H9 (cell line): ENCODE measurements around the gene CEP192. TPM values are rescaled to one million over a fixed set of nuclear protein-coding genes. Genes with fewer than 3 reads are reported as not detected.

Experiments
- DNase-seq: peaks from one replicate; pipeline ENCODE4 v3.0.0-alpha.2; 2017
- H2AFZ ChIP-seq: one replicate; pipeline ENCODE4 v1.6.1; 2013; ENCODE audit warnings: mild to moderate bottlenecking, low read length, control low read depth, moderate library complexity
- H2AK5ac ChIP-seq: 2 replicates; pipeline ENCODE4 v1.6.1; 2013; ENCODE audit warnings: low read length, control low read depth, mixed read lengths; ENCODE audit not compliant: insufficient read length
- H2BK120ac ChIP-seq: one replicate; pipeline ENCODE4 v1.6.1; 2013; ENCODE audit warnings: low read depth, mild to moderate bottlenecking, low read length, control low read depth, inconsistent platforms; ENCODE audit not compliant: poor library complexity, severe bottlenecking
- H2BK12ac ChIP-seq: 2 replicates; pipeline ENCODE4 v1.6.1; 2013; ENCODE audit warnings: low read length, control low read depth, mixed read lengths, low read depth; ENCODE audit not compliant: insufficient read length
- H2BK15ac ChIP-seq: 2 replicates; pipeline ENCODE4 v1.6.1; 2013; ENCODE audit warnings: low read depth, low read length, control low read depth
- H2BK20ac ChIP-seq: one replicate; pipeline ENCODE4 v1.6.1; 2013; ENCODE audit warnings: low read depth, mild to moderate bottlenecking, low read length, control low read depth, inconsistent platforms; ENCODE audit not compliant: poor library complexity, severe bottlenecking
- H2BK5ac ChIP-seq: 2 replicates; pipeline ENCODE4 v1.6.1; 2013; ENCODE audit warnings: low read length, control low read depth, mixed read lengths; ENCODE audit not compliant: insufficient read length
- H3K14ac ChIP-seq: 2 replicates; pipeline ENCODE4 v1.6.1; 2013; ENCODE audit warnings: low read length, control low read depth; ENCODE audit not compliant: insufficient read depth
- H3K18ac ChIP-seq: 2 replicates; pipeline ENCODE4 v1.6.1; 2013; ENCODE audit warnings: low read depth, mild to moderate bottlenecking, mixed read lengths, low read length, control low read depth; ENCODE audit not compliant: insufficient read length
- H3K23ac ChIP-seq: 2 replicates; pipeline ENCODE4 v1.6.1; 2013; ENCODE audit warnings: low read length, control low read depth, mixed read lengths, low read depth; ENCODE audit not compliant: insufficient read length
- H3K23me2 ChIP-seq: 2 replicates; pipeline ENCODE4 v1.6.1; 2013; ENCODE audit warnings: low read depth, mild to moderate bottlenecking, mixed read lengths, low read length, control low read depth; ENCODE audit not compliant: insufficient read length, poor library complexity, severe bottlenecking
- H3K27ac ChIP-seq: 2 replicates; pipeline ENCODE4 v1.5.1; 2013; ENCODE audit warnings: low read length, control low read depth, mixed read lengths, low read depth; ENCODE audit not compliant: insufficient read length
- H3K27me3 ChIP-seq: 2 replicates; pipeline ENCODE4 v1.6.1; 2013; ENCODE audit warnings: low read length, control low read depth, inconsistent platforms; ENCODE audit not compliant: insufficient read depth
- H3K4ac ChIP-seq: 2 replicates; pipeline ENCODE4 v1.6.1; 2013; ENCODE audit warnings: low read depth, mild to moderate bottlenecking, control low read depth, inconsistent platforms, low read length, moderate library complexity
- H3K4me1 ChIP-seq: 2 replicates; pipeline ENCODE4 v1.6.1; 2013; ENCODE audit warnings: low read length, control low read depth, inconsistent platforms; ENCODE audit not compliant: insufficient read depth
- H3K4me2 ChIP-seq: 2 replicates; pipeline ENCODE4 v1.6.1; 2013; ENCODE audit warnings: low read length, control low read depth, mixed read lengths; ENCODE audit not compliant: insufficient read length, insufficient read depth
- H3K56ac ChIP-seq: 2 replicates; pipeline ENCODE4 v1.6.1; 2013; ENCODE audit warnings: low read depth, mild to moderate bottlenecking, mixed read lengths, low read length, control low read depth; ENCODE audit not compliant: insufficient read length
- H3K79me1 ChIP-seq: 2 replicates; pipeline ENCODE4 v1.6.1; 2013; ENCODE audit warnings: low read depth, mild to moderate bottlenecking, moderate library complexity, low read length, control low read depth, inconsistent platforms; ENCODE audit not compliant: insufficient read depth, poor library complexity, severe bottlenecking
- H3K79me2 ChIP-seq: 2 replicates; pipeline ENCODE4 v1.6.1; 2013; ENCODE audit warnings: low read length, control low read depth, inconsistent platforms; ENCODE audit not compliant: insufficient read depth
- H3K9ac ChIP-seq: 2 replicates; pipeline ENCODE4 v1.6.1; 2013; ENCODE audit warnings: low read length, control low read depth, mixed read lengths; ENCODE audit not compliant: insufficient read length; ENCODE audit errors: extremely low read depth
- H3K9me3 ChIP-seq: one replicate; pipeline ENCODE4 v1.6.1; 2013; ENCODE audit warnings: low read depth, low read length, inconsistent platforms; ENCODE audit not compliant: control insufficient read depth
- H3T11ph ChIP-seq: one replicate; pipeline ENCODE4 v1.6.1; 2013; ENCODE audit warnings: mild to moderate bottlenecking, low read length, control low read depth, inconsistent platforms
- H4K20me1 ChIP-seq: one replicate; pipeline ENCODE4 v1.6.1; 2013; ENCODE audit not compliant: control insufficient read depth, insufficient read length, insufficient read depth
- H4K5ac ChIP-seq: 2 replicates; pipeline ENCODE4 v1.6.1; 2013; ENCODE audit warnings: low read depth, mild to moderate bottlenecking, mixed read lengths, low read length, control low read depth; ENCODE audit not compliant: insufficient read length
- H4K8ac ChIP-seq: replicated peaks from 2 replicates; pipeline ENCODE4 v1.6.1; 2013; ENCODE audit warnings: low read length, control low read depth, mixed read lengths, low read depth; ENCODE audit not compliant: insufficient read length
- H4K91ac ChIP-seq: 2 replicates; pipeline ENCODE4 v1.6.1; 2013; ENCODE audit warnings: low read depth, mild to moderate bottlenecking, moderate library complexity, mixed read lengths, low read length, control low read depth; ENCODE audit not compliant: insufficient read length
- H3K27ac Mint-ChIP-seq, 3 experiments: 2 replicates in 2 of 3; 3 replicates in 1 of 3; pipeline ENCODE4 v1.8.0; 2020 to 2021; ENCODE audit warnings: mixed read lengths in 3 of 3, mild to moderate bottlenecking in 1 of 3, moderate library complexity in 1 of 3
- H3K27me3 Mint-ChIP-seq: 2 replicates; pipeline ENCODE4 v1.8.0; 2021; ENCODE audit warnings: low read depth, mild to moderate bottlenecking, moderate library complexity, mixed read lengths
- H3K36me3 Mint-ChIP-seq, 3 experiments: 2 replicates in 2 of 3; 3 replicates in 1 of 3; pipeline ENCODE4 v1.8.0; 2020 to 2021; ENCODE audit warnings: low read depth in 3 of 3, mixed read lengths in 3 of 3; ENCODE audit not compliant: insufficient read depth in 1 of 3
- H3K4me1 Mint-ChIP-seq, 2 experiments: 2 replicates each; pipeline ENCODE4 v1.8.0; 2020; ENCODE audit warnings: mixed read lengths in 2 of 2
- H3K4me3 Mint-ChIP-seq, 2 experiments: 2 replicates in 1 of 2; 3 replicates in 1 of 2; pipeline ENCODE4 v1.8.0; 2020 to 2021; ENCODE audit warnings: mild to moderate bottlenecking in 2 of 2, mixed read lengths in 2 of 2, moderate library complexity in 1 of 2
- H3K9me3 Mint-ChIP-seq, 2 experiments: 2 replicates in 1 of 2; 3 replicates in 1 of 2; pipeline ENCODE4 v1.8.0; 2020; ENCODE audit warnings: mild to moderate bottlenecking in 2 of 2, mixed read lengths in 2 of 2, moderate library complexity in 1 of 2
- CTCF ChIP-seq: fragments of 200-600 bp; sonication (generic); conservative IDR thresholded peaks from 3 replicates; pipeline ENCODE4 v1.8.0; 2021; ENCODE audit warnings: antibody characterized with exemption, mild to moderate bottlenecking
- WGBS: extraction: QIAGEN DNeasy Blood & Tissue Kit; methylation state at CpG from one replicate; pipeline ENCODE4 v1.1.7; 2013; ENCODE audit warnings: missing lambda C conversion rate, low lambda C conversion rate, mixed read lengths; ENCODE audit not compliant: insufficient read length; ENCODE audit errors: extremely low coverage; 5-methylcytosine and 5-hydroxymethylcytosine counted together
- total RNA-seq: library from RNA; stranded (reverse); gene quantifications from 2 replicates; pipeline ENCODE4 v1.2.1, GENCODE V29; 2021

The CEP192 gene
- total RNA-seq, 1 experiment from 2014 or later, result 23.5 TPM

DNA sequence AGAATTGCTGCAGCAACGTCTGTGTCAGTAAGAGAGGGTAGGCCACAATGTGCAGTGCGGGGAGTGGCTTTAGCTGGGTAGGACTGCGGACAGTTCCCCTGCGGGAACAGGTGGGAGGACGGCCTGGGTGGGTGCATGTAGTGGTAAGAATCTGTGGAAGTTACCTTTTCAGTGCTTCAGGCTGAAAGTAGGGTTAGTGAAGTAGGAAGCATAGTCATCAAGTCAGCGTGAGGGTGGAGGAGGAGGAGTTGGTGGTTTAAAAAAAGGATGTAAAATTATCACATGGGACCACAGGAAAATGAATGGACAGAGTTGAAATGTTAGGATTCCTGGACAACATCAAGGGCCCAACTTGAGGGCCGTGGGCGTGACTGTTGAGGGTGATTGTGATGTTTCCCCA is 13.2 kb downstream of the CEP192 start:
- H3K4me1 Mint-ChIP-seq, result no peaks in the 10 kb centered on the region
- no peak for TF ChIP-seq CTCF

More for the DNA sequence above, 13.2 kb downstream of the CEP192 start:
- no peak overlapping the region for H3K23ac ChIP-seq
- no peak overlapping the region for H2BK15ac ChIP-seq
- H4K20me1 ChIP-seq, result no peaks in the 10 kb centered on the region
- H2AFZ ChIP-seq, result no peak overlapping the region
- no peaks in the 10 kb centered on the region for H3K23me2 ChIP-seq
- no peak overlapping the region for H3K4me2 ChIP-seq
- 100% methylated on average over 1 of the region's 8 CpGs for WGBS
- H3K9me3 Mint-ChIP-seq, result no peaks in the 10 kb centered on the region
- no peak overlapping the region for H2BK120ac ChIP-seq
- peaks cover 3% of the 10 kb centered on the region for H3K79me1 ChIP-seq
- no peak overlapping the region for H2BK5ac ChIP-seq
- H3K4ac ChIP-seq, result no peak overlapping the region
- no peak overlapping the region for H3T11ph ChIP-seq
- H2BK12ac ChIP-seq, result no peak overlapping the region
- H3K9ac ChIP-seq, result no peak overlapping the region
- no peaks in the 10 kb centered on the region for H3K79me2 ChIP-seq
- DNase-seq, result no peak
- H2AK5ac ChIP-seq, result no peak overlapping the region
- H2BK20ac ChIP-seq, result no peak overlapping the region
- H3K27ac Mint-ChIP-seq, result no peak overlapping the region
- H3K9me3 ChIP-seq, result no peaks in the 10 kb centered on the region
- H3K27ac ChIP-seq, result no peak overlapping the region
- H3K36me3 Mint-ChIP-seq, result peaks cover 2 to 33% (median 15%) of the 10 kb centered on the region in 3 experiments; a peak in 6 of 7 replicates
- H4K91ac ChIP-seq, result no peak overlapping the region
- H4K5ac ChIP-seq, result no peak overlapping the region
- H4K8ac ChIP-seq, result no peak overlapping the region
- no peaks in the 10 kb centered on the region for H3K4me1 ChIP-seq
- H3K14ac ChIP-seq, result no peak overlapping the region
- no peak overlapping the region for H3K56ac ChIP-seq
- H3K27me3 Mint-ChIP-seq, result no peaks in the 10 kb centered on the region
- no peaks in the 10 kb centered on the region for H3K27me3 ChIP-seq
- no peak overlapping the region for H3K18ac ChIP-seq
- H3K4me3 Mint-ChIP-seq, result no peak overlapping the region
